OCI-LY3 (cell line): Measurements from ENCODE around the gene HOXA7.

Experiments
- EZH2phosphoT487 ChIP-seq: fragments of 200-600 bp; shearing (Covaris generic); IDR thresholded peaks from 2 replicates; pipeline ENCODE4 v1.6.1; 2018; ENCODE audit warnings: antibody characterized with exemption, mixed run types, low read depth
- TF ChIP-seq, protein P1 (sequence below): fragments of 200-600, 300-600 bp; sonication (generic); IDR thresholded peaks from 2 replicates; pipeline ENCODE4 v1.5.1; 2014; ENCODE audit warnings: antibody characterized with exemption, low read length, low read depth

DNA sequence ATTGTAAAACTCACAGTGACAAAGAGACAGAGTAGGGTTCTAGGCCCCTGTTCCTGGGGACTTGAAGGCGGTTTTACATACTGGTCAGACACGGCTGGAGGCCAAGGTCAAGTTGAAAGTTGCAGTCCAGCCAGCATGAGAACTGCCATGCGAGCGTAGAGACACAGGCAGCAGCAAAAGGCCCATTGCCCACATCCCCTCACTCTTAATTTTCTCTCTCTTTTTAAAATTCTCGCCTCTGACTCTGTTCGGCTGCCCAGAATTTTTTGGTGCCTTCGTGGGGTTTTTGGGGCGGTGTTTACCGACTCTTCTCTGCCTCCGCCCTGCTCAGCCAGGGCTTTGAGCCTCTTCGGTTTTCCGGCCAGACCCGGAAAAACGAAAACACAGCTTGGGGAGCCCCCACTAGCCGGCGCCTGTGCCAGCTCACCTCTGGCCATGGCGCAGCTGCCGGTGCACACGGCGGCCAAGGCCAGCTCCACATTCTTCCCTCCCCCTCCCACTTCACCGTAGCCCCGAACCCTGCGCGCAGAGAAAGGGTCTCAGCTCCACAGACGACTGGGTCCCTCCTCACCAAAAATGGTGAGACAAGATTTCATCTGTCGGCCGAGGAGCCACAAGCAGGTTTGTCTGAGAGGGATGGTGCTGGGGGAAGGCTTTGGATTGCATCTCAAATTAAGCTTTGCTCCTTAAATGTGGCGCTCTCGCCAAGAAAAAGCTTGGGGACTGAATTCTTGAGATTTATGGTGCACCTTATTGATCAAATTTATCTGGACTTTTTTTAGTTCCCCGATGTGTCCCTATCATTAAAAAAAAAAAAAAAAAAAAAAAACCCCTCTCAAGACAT lies 45.8 kb upstream of the HOXA7 start:
- TF ChIP-seq, protein P1, sequence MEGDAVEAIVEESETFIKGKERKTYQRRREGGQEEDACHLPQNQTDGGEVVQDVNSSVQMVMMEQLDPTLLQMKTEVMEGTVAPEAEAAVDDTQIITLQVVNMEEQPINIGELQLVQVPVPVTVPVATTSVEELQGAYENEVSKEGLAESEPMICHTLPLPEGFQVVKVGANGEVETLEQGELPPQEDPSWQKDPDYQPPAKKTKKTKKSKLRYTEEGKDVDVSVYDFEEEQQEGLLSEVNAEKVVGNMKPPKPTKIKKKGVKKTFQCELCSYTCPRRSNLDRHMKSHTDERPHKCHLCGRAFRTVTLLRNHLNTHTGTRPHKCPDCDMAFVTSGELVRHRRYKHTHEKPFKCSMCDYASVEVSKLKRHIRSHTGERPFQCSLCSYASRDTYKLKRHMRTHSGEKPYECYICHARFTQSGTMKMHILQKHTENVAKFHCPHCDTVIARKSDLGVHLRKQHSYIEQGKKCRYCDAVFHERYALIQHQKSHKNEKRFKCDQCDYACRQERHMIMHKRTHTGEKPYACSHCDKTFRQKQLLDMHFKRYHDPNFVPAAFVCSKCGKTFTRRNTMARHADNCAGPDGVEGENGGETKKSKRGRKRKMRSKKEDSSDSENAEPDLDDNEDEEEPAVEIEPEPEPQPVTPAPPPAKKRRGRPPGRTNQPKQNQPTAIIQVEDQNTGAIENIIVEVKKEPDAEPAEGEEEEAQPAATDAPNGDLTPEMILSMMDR = no peak
- TF ChIP-seq EZH2phosphoT487 = no peak
